BJ (cell line): ENCODE data around the gene KCNJ12. TPM values are rescaled to one million over a fixed set of nuclear protein-coding genes. Genes with fewer than 3 reads are reported as not detected.

Source experiments
- CTCF ChIA-PET: fragments of 350-600 bp; formaldehyde crosslinking; extraction: SDS; loops from one replicate; lab custom pipeline; 2021; ENCODE audit warnings: antibody characterized with exemption, inconsistent platforms; lab: Yijun Ruan, JAX
- POLR2A ChIA-PET: fragments of 300-600 bp; sonication (Branson Sonifier 250); formaldehyde crosslinking; extraction: SDS; loops from one replicate; lab custom pipeline; 2021; ENCODE audit warnings: antibody characterized with exemption; lab: Charles Lee
- DNase-seq: peaks from one replicate; pipeline ENCODE4 v3.0.0-alpha.2; 2011; ENCODE audit warnings: low read depth
- H3K27me3 ChIP-seq: 2 replicates; pipeline ENCODE4 v1.6.0; 2011; ENCODE audit warnings: low read length; ENCODE audit not compliant: control insufficient read depth, insufficient read depth
- H3K36me3 ChIP-seq: 2 replicates; pipeline ENCODE4 v1.5.1; 2011; ENCODE audit warnings: low read length; ENCODE audit not compliant: control insufficient read depth, insufficient read depth
- H3K4me3 ChIP-seq: 2 replicates; pipeline ENCODE4 v1.5.1; 2011; ENCODE audit warnings: low read depth, mild to moderate bottlenecking, control low read depth, low read length
- polyA plus RNA-seq: library from polyadenylated mRNA; depleted of rRNA; stranded (reverse); fragments of >200 nt; gene quantifications from 2 replicates; pipeline ENCODE4 v1.2.3, GENCODE V29; 2011; rRNA removed
- TF ChIP-seq, protein P1 (sequence below): IDR thresholded peaks from 2 replicates; pipeline ENCODE4 v1.5.1; 2011; ENCODE audit warnings: low read depth, mild to moderate bottlenecking, control low read depth, inconsistent platforms, low read length, moderate library complexity; ENCODE audit not compliant: insufficient read depth

KCNJ12 gene
- polyA plus RNA-seq, 1 experiment, result 0.13 TPM

- ChIA-PET CTCF (no interaction called here), POLR2A (no interaction called here)
- Histone ChIP-seq H3K4me3 (no peak overlapping the region), H3K36me3 (no peaks in the 10 kb centered on the region), H3K27me3 (peaks cover 11% of the 10 kb centered on the region)
- TF ChIP-seq, protein P1, sequence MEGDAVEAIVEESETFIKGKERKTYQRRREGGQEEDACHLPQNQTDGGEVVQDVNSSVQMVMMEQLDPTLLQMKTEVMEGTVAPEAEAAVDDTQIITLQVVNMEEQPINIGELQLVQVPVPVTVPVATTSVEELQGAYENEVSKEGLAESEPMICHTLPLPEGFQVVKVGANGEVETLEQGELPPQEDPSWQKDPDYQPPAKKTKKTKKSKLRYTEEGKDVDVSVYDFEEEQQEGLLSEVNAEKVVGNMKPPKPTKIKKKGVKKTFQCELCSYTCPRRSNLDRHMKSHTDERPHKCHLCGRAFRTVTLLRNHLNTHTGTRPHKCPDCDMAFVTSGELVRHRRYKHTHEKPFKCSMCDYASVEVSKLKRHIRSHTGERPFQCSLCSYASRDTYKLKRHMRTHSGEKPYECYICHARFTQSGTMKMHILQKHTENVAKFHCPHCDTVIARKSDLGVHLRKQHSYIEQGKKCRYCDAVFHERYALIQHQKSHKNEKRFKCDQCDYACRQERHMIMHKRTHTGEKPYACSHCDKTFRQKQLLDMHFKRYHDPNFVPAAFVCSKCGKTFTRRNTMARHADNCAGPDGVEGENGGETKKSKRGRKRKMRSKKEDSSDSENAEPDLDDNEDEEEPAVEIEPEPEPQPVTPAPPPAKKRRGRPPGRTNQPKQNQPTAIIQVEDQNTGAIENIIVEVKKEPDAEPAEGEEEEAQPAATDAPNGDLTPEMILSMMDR, result no peak
- DNase-seq, result no peak
Observed at GRCh38 chr17:21467739-21468490, 91.8 kb downstream of the KCNJ12 start.

Other genes with a start within 250 kb of the KCNJ12 start
- 33.8 and 47.0 TPM in 2 replicates for gene DHRS7B, start 249.4 kb upstream of the KCNJ12 start, polyA plus RNA-seq
- 54.5 and 69.5 TPM in 2 replicates for gene TMEM11, start 162.2 kb upstream of the KCNJ12 start, polyA plus RNA-seq
- gene NATD1, start 122.9 kb upstream of the KCNJ12 start, polyA plus RNA-seq, result 7.9 and 13.3 TPM in 2 replicates
- 22.9 and 41.8 TPM in 2 replicates for gene MAP2K3, start 91.6 kb upstream of the KCNJ12 start, polyA plus RNA-seq